GM18526 (cell line): ENCODE measurements around the gene MMD2.

ENCODE experiments used
- POLR2A ChIP-seq: IDR thresholded peaks from 3 replicates; pipeline ENCODE4 v1.6.1; 2011; ENCODE audit not compliant: insufficient read length; ENCODE audit errors: extremely low read depth

Gene MMD2

GRCh38 chr7:4862156-4862555 lies 96.8 kb downstream of the MMD2 start:
- TF ChIP-seq POLR2A: no peak

- TF ChIP-seq POLR2A: no peak
Measured at GRCh38 chr7:4861673-4862072, 97.3 kb downstream of the MMD2 start, which contains the start of gene PAPOLB. TSS of gene PAPOLB (minus strand) at chr7:4862030. CDS start at chr7:4861810, 220 bp downstream.

- no peak for TF ChIP-seq POLR2A
Measured at GRCh38 chr7:4861227-4861626, 97.8 kb downstream of the MMD2 start.

- no peak for TF ChIP-seq POLR2A
Measured at GRCh38 chr7:4857189-4857588, 101.8 kb downstream of the MMD2 start.

- TF ChIP-seq POLR2A: no peak
Measured at GRCh38 chr7:4856336-4857057, 102.5 kb downstream of the MMD2 start.
